Panc1 (cell line): ENCODE results near the gene PLCH1. TPM values are rescaled to one million over a fixed set of nuclear protein-coding genes. Genes with fewer than 3 reads are reported as not detected.

ENCODE experiments used
- ATAC-seq: fragments of 200-7000 bp; cut with Tn5 transposase; 2 replicates; pipeline ENCODE4 v1.9.1; 2020; ENCODE audit warnings: mild to moderate bottlenecking, moderate library complexity
- BruUV-seq: library from RNA; stranded (reverse); fragments of 400-500 nt; replicated peaks from 2 replicates; lab custom pipeline; 2021; lab: Mats Ljungman, UMichigan
- CTCF ChIA-PET: fragments of 300-600 bp; sonication (Branson Sonifier 250); formaldehyde crosslinking; loops from one replicate; lab custom pipeline; 2022; ENCODE audit warnings: antibody characterized with exemption; lab: Charles Lee
- POLR2A ChIA-PET: fragments of 300-600 bp; sonication (Branson Sonifier 250); formaldehyde crosslinking; loops from one replicate; lab custom pipeline; 2022; ENCODE audit warnings: antibody characterized with exemption; lab: Charles Lee
- DNase-seq: peaks from one replicate; pipeline ENCODE4 v3.0.0-alpha.2; 2010; ENCODE audit warnings: low read depth, low spot score
- H3K27ac ChIP-seq: 2 replicates; pipeline ENCODE4 v1.5.1; 2011; ENCODE audit warnings: mild to moderate bottlenecking, low read length, inconsistent platforms
- H3K27me3 ChIP-seq: fragments of 200-500 bp; sonication (Bioruptor generic); 2 replicates; pipeline ENCODE4 v1.6.0; 2014; ENCODE audit warnings: low read length, inconsistent platforms; ENCODE audit not compliant: control insufficient read depth, insufficient read depth
- H3K36me3 ChIP-seq: fragments of 200-500 bp; sonication (Bioruptor generic); 2 replicates; pipeline ENCODE4 v1.5.1; 2014; ENCODE audit warnings: inconsistent platforms, mild to moderate bottlenecking, low read length, moderate library complexity; ENCODE audit not compliant: control insufficient read depth, insufficient read depth
- H3K4me1 ChIP-seq: 2 replicates; pipeline ENCODE4 v1.5.1; 2011; ENCODE audit warnings: inconsistent platforms, mild to moderate bottlenecking, low read length, moderate library complexity; ENCODE audit not compliant: control insufficient read depth, insufficient read depth
- H3K4me3 ChIP-seq, 2 experiments: 2 replicates each; pipeline ENCODE4 v1.5.1; 2011 to 2012; ENCODE audit warnings: low read depth in 2 of 2, low read length in 2 of 2, mild to moderate bottlenecking in 2 of 2, inconsistent platforms in 1 of 2, moderate library complexity in 1 of 2
- H3K9me3 ChIP-seq: fragments of 200-500 bp; sonication (Bioruptor generic); 2 replicates; pipeline ENCODE4 v1.5.1; 2014; ENCODE audit warnings: low read depth, mild to moderate bottlenecking, inconsistent platforms, low read length, moderate library complexity; ENCODE audit not compliant: control insufficient read depth, insufficient read depth
- POLR2AphosphoS5 ChIP-seq: IDR thresholded peaks from 2 replicates; pipeline ENCODE4 v1.6.1; 2012; ENCODE audit warnings: mild to moderate bottlenecking, low read depth, low read length, moderate library complexity
- SIN3A ChIP-seq: IDR thresholded peaks from 2 replicates; pipeline ENCODE4 v1.6.1; 2012; ENCODE audit warnings: low read depth, mild to moderate bottlenecking, low read length, moderate library complexity, borderline replicate concordance; ENCODE audit not compliant: insufficient read depth
- TCF7L2 ChIP-seq: IDR thresholded peaks from 2 replicates; pipeline ENCODE4 v1.6.1; 2011; ENCODE audit warnings: mild to moderate bottlenecking, low read depth, low read length, inconsistent platforms
- in situ Hi-C: cut with HindIII; loops from 2 replicates; pipeline ENCODE4 v1.10.0; 2016; ENCODE audit warnings: low sequenced_read_pairs, low pct_unique_long_range_greater_than_20kb
- intact Hi-C: fragments of 100-400 bp; cut with micrococcal nuclease; formaldehyde crosslinking; loops from one replicate; pipeline ENCODE4 v1.10.0; 2022; ENCODE audit not compliant: unreplicated experiment
- total RNA-seq: library from RNA; stranded (reverse); gene quantifications from one replicate; pipeline ENCODE4 v1.2.1, GENCODE V29; 2021; ENCODE audit not compliant: unreplicated experiment
- TF ChIP-seq, protein P1 (sequence below): fragments of 450-650 bp; IDR thresholded peaks from 2 replicates; pipeline ENCODE4 v1.5.1; 2017; ENCODE audit warnings: mild to moderate bottlenecking
- TF ChIP-seq, protein P2 (sequence below), 2 experiments: IDR thresholded peaks; 2 replicates each; pipeline ENCODE4 v1.6.1; 2011 to 2012; ENCODE audit warnings: low read depth in 2 of 2, control low read depth in 1 of 2, low read length in 1 of 2, mild to moderate bottlenecking in 1 of 2, moderate library complexity in 1 of 2; ENCODE audit not compliant: insufficient read depth in 1 of 2

PLCH1 gene
- total RNA-seq, 1 experiment from 2014 or later, result 0.03 TPM

DNA sequence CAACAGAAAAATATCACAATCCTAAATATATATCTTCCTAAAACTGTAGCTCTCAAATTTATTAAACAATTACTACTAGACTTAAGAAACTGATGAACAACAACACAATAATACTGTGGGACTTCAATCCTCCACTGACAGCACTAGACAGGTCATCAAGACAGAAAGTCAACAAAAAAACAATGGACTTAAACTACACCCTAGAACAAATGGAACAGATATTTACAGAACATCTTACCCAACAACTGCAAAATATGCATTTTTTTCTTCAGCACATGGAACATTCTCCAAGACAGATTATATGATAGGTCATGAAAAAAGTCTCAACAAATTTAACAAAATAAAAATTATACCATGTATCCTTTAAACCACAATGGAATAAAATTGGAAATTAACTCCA lies 133.4 kb downstream of the PLCH1 start:
- Histone ChIP-seq H3K4me3 (no peak overlapping the region), H3K27ac (no peak overlapping the region), H3K9me3 (no peaks in the 10 kb centered on the region), H3K27me3 (no peaks in the 10 kb centered on the region), H3K36me3 (no peaks in the 10 kb centered on the region), H3K4me1 (no peaks in the 10 kb centered on the region)
- TF ChIP-seq, protein P1, sequence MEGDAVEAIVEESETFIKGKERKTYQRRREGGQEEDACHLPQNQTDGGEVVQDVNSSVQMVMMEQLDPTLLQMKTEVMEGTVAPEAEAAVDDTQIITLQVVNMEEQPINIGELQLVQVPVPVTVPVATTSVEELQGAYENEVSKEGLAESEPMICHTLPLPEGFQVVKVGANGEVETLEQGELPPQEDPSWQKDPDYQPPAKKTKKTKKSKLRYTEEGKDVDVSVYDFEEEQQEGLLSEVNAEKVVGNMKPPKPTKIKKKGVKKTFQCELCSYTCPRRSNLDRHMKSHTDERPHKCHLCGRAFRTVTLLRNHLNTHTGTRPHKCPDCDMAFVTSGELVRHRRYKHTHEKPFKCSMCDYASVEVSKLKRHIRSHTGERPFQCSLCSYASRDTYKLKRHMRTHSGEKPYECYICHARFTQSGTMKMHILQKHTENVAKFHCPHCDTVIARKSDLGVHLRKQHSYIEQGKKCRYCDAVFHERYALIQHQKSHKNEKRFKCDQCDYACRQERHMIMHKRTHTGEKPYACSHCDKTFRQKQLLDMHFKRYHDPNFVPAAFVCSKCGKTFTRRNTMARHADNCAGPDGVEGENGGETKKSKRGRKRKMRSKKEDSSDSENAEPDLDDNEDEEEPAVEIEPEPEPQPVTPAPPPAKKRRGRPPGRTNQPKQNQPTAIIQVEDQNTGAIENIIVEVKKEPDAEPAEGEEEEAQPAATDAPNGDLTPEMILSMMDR, result no peak
- TF ChIP-seq, protein P2, sequence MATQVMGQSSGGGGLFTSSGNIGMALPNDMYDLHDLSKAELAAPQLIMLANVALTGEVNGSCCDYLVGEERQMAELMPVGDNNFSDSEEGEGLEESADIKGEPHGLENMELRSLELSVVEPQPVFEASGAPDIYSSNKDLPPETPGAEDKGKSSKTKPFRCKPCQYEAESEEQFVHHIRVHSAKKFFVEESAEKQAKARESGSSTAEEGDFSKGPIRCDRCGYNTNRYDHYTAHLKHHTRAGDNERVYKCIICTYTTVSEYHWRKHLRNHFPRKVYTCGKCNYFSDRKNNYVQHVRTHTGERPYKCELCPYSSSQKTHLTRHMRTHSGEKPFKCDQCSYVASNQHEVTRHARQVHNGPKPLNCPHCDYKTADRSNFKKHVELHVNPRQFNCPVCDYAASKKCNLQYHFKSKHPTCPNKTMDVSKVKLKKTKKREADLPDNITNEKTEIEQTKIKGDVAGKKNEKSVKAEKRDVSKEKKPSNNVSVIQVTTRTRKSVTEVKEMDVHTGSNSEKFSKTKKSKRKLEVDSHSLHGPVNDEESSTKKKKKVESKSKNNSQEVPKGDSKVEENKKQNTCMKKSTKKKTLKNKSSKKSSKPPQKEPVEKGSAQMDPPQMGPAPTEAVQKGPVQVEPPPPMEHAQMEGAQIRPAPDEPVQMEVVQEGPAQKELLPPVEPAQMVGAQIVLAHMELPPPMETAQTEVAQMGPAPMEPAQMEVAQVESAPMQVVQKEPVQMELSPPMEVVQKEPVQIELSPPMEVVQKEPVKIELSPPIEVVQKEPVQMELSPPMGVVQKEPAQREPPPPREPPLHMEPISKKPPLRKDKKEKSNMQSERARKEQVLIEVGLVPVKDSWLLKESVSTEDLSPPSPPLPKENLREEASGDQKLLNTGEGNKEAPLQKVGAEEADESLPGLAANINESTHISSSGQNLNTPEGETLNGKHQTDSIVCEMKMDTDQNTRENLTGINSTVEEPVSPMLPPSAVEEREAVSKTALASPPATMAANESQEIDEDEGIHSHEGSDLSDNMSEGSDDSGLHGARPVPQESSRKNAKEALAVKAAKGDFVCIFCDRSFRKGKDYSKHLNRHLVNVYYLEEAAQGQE (IDR thresholded peaks at IDR 0.05; ENCODE audit: insufficient read depth in 1 of 2, low read depth in 2 of 2, low read length in 1 of 2), result no peak
- no peak for TF ChIP-seq TCF7L2
- no peak for TF ChIP-seq SIN3A
- no peak for TF ChIP-seq POLR2AphosphoS5
- ChIA-PET POLR2A (no interaction called here), CTCF (no interaction called here)
- BruUV-seq, result no TSS peak
- DNase-seq, result no peak
- in situ Hi-C loops (no loop called here), intact Hi-C loops (no loop called here)
- no peak for ATAC-seq

GRCh38 chr3:155609586-155609985 lies 135.3 kb downstream of the PLCH1 start:
- ATAC-seq (no peak), DNase-seq (no peak)
- no peaks in the 10 kb centered on the region for H3K9me3 ChIP-seq
- H3K4me3 ChIP-seq, result no peak overlapping the region
- TF ChIP-seq TCF7L2 (no peak), SIN3A (no peak), POLR2AphosphoS5 (no peak)
- TF ChIP-seq, protein P1, result no peak
- TF ChIP-seq, protein P2 (IDR thresholded peaks at IDR 0.05; ENCODE audit: insufficient read depth in 1 of 2, low read depth in 2 of 2, low read length in 1 of 2), result no peak
- in situ Hi-C loops, result no loop called here
- BruUV-seq, result no TSS peak
- H3K36me3 ChIP-seq, result no peaks in the 10 kb centered on the region
- intact Hi-C loops, result no loop called here
- H3K27ac ChIP-seq, result no peak overlapping the region
- no peaks in the 10 kb centered on the region for H3K4me1 ChIP-seq
- POLR2A ChIA-PET, result no interaction called here
- no peaks in the 10 kb centered on the region for H3K27me3 ChIP-seq
- CTCF ChIA-PET, result no interaction called here
